Umbilical cord (tissue), 2 donors: ENCODE results near the gene KCNJ18. TPM values are rescaled to one million over a fixed set of nuclear protein-coding genes. Genes with fewer than 3 reads are reported as not detected.
"Not testable (repeated sequence)": the region's sequence is repeated elsewhere in the genome, so short reads cannot be mapped to it uniquely, and the experiment has no call there.

ENCODE experiments used
- DNase-seq: peaks from one replicate; pipeline ENCODE4 v3.0.0-alpha.2; 2015; ENCODE audit warnings: low spot score
- total RNA-seq: library from RNA; depleted of rRNA; stranded (reverse); fragments of >200 nt; gene quantifications from one replicate; pipeline ENCODE4 v1.2.3, GENCODE V29; 2014; ENCODE audit warnings: low replicate concordance; ENCODE audit not compliant: insufficient read depth

The KCNJ18 gene
- total RNA-seq, 1 donor from 2014 or later = not detected

DNA sequence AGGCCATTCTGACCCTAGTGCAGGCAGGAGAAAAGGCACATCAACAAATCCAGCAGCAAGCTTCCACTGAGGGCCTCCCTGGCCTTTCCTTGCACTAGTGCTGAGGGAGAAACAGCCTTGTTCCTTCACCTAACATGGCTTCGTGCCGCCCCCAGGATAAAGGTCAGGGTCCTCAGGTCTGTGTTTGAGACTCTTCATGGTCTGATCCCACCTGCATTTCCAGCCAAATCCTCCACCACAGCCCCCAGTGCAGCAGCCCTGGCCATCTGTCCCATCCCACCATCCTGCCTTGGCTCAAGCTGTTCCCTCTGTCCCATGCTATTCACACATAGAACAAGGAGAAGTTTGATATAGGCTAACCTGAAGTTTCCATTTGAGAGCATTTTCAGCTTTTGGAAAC is 20.9 kb upstream of the KCNJ18 start:
- DNase-seq = not testable (repeated sequence)

DNA sequence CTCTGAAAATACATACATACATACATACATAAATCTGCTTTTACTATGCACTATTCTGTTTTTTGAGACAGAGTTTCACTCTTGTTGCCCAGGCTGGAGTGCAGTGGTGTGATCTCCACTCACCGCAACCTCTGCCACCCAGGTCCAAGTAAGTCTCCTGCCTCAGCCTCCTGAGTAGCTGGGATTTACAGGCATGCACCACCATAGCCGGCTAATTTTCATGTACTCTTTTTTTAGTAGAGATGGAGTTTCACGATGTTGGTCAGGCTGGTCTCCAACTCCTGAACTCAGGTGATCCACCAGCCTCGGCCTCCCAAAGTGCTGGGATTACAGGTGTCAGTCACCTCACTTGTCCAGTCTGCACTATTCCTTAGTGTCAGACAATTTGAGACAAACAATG is 20.5 kb upstream of the KCNJ18 start:
- not testable (repeated sequence) for DNase-seq

DNA sequence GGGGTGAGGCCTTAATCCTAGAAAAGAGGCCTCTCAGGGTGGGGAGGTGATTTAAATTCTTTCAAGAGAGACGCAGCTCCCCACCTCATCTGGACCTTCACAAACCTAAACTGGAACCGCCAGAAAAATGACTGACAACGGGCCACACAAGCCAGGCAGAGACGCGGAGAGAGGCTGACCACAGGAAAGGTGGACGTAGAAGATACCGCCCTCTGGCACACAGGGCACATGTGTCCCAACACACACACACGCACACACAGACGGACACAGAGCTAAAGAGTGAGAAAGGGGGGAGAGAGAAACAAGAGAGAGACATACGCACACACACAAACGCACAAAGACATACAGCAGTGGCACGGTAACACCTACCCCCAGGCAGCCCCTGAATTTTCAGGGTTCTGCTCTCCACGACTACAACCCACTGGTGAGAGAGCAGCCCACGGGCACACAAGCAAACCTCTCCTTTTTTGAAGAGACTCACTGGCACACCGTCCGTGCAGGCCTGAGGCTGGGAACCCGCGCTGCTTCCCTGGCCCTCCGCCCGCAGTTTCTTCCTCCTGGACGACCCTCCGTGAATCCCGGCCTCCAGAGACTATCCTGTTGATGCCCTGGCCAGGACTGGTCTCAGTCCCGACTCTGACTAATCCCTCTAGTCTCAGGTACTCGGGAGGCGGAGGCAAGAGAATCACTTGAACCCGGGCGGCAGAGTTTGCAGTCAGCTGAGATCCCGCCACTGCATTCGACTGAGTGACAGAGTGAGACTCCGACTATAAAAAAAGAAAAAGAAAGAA is 18.7 kb upstream of the KCNJ18 start:
- not testable (repeated sequence) for DNase-seq

DNA sequence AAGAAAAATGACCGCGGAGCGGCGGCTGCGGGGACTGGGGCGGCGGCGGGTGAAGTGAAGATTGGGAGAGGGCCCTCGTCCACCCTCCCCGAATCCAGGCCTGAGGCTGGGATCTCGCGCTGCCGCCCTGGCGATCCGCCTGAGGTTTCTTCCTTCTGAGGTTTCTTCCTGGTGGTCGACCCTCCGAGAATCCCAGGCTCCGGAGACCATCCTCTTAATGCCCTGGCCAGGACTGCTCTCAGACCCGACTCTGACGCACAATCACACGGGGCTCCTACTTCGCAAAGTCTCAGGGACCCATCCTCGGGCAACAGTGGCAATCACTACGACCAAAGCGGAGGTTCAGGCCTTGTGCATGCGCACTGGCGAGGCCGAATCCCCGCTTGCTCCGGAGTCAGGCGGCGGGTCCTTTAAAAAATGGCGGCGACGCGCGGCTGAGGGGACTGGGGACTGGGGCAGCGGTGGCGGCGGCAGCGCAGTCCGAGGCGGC is 18.0 kb upstream of the KCNJ18 start:
- DNase-seq = no peak

DNA sequence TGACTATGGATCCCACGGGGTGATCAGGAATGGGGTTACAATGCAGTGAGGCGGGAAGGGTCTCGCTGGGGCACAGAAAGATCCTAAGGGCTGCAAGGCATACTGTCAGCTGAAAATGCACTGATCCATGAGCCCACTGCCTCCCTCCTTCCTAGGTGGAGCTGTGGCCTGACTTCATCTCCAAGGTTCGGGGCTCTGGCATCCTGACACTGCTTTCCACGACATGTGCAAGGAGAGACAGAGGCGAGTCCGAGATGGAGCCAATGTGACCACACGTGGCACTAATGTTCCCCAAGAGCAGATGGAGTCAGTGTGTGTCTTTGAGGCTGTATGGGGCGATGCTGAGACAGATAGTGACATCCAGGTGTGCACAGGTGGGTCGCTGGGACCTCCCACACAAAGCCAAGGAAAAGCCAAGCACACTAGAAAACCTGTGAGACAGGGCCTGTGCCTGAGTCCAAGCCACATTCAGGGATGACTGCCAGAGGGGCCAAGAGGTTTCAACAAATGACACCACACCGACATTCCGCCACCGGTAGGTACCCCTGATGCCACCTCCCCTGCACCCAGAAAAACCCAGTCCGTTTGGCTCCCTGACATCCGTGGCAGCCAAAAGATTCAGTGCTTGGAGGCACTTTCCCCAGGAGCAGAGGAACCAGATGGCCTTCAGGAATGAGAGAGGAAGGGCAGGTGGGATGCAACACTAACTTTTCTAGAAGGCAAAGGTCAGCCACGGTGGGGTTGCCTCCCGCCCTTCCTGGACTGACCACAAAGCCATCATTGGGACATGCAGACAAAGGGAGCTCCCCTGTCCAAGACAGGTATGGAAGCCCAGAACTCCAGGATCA is 17.2 kb upstream of the KCNJ18 start:
- not testable (repeated sequence) for DNase-seq

DNA sequence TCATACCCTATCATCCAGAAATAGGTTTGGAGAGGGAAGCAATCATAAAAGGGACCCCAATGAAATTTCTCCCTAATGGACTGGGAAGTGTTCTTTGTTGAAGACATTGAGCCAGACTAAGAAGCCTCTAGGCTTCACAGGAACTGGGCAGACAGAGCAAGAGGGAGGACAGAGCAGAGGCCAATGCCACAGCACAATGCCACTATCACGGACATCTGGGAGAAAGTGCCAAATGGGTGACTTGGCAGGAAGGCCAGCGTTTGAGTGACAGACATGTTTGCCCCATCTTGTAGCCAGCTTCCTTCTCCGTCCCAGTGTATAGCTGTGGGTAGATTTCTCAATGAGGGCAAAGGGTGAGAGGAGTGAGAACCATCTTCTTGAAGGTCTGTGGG is 16.6 kb upstream of the KCNJ18 start:
- not testable (repeated sequence) for DNase-seq

DNA sequence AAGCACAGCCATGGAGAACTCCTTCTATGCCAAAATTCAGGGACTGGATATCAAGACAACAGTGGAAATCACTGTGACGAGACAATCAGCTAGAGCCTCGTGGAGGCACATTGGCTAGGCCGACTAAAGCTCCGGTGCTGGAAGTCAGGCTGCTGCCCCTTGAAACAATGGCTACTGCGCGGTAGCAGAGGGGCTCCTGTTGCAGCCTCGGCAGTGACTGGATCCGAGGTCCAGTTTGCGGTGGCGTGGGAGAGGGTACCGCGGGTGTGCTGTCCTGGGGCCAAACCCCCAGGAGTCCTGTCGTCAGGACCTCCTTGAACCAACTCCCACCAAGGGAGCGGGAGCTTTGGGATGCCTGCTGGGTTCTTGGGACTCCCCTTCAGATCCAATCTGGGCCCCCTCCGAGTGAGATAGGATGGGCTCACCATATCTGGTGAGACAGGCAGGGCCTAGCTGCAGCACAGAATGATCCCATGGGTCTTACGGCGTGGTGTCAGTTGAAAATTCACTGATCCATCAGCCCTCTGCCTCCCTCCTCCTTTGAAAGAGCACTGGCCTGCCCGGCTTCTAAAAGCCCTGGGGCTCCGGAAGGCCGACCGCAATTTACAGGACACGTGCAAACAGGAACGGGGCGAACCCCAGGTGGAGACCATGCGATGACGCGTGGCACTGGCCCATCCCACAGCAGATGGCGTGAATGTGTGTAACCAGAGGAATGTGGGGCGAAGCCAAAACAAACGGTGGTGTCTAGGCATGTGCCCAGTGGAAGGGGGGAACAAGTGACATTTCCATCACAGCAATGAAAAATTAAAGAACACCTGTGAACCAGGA is 15.8 kb upstream of the KCNJ18 start:
- DNase-seq = no peak

DNA sequence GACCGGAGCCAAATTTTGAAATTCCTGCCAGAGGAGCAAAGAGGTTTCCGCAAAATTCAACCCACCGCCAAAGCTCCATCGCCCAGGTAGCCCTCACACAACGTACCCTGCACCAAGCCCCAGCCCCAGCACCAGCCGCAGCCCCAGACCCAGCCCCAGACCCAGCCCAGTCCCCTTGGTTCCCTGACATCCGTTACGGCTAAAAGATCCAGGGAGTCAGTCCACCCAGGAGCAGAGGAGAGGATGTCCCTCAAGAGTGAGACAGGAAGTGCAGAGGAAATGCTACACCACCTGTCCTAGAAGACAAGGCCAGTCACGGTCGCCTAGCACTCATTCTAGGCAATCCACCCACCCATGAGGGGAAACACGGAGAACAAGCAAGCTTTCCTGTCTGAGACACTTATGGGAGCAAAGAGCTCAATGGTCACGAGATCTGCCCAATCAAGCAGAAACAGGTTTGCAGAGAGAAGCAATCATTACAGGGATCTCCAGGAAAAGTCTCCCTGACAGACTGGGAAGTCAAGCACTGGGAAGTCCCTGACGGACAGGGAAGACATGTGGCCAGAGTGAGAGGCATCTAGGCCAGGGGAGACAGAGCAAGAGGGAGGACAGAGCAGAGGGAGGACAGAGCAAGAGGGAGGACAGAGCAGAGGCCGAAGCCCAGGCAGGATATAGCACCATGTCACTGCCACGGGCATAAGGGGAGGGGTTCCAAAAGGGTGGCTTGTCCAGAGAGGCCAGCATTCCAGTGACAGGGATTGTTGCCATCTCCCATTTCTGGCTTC is 15.0 kb upstream of the KCNJ18 start:
- DNase-seq = no peak

DNA sequence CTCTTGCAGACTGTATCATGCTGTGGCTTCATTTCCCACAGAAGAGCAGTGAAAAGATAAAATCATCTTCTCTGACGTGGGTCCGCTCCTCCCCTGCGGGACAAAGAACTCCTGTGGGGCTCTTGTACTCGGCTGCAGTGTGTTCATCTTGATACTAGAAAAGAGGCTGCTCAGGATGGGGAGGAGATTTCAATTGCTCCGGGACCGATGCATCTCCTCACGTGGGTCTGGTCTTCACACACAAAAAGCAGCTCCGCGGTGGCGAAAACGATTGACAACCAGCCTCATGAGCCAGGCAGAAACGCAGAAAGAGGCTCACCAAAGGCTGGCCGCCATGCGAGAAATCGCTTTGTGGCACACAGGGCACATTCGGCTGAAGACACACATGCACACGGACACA is 14.4 kb upstream of the KCNJ18 start:
- DNase-seq = no peak

DNA sequence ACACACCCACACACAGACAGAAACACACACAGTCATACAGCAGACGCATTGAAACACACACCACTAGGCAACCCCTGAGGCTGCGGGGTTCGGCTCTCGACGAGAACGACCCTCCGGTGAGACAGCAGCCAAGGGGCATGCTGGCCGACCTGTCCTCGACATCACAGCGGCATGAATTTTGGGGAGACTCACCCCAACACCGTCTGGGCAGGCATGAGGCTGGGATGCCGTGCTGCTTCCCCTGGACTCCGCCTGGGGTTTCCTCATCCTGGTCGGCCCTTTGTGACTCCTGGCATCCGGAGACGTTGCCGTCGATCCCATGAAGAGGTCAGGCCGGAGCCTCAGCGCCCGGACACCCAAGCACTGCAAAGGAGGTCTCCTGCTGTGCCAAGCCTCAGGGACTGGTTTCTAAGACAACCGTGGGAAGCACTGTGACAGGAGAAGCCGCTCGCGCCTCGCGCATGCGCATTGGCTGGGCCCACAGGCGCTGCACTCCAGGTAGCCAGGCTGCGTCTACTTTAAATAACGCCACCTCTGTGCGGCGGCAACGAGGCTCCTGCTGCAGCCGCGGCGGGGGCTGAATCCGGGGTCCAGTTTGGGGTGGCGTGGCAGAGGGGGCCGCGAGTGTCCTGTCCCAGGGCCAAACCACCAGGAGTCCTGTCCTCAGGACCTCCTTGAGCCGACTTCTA is 13.8 kb upstream of the KCNJ18 start:
- DNase-seq = no peak

DNA sequence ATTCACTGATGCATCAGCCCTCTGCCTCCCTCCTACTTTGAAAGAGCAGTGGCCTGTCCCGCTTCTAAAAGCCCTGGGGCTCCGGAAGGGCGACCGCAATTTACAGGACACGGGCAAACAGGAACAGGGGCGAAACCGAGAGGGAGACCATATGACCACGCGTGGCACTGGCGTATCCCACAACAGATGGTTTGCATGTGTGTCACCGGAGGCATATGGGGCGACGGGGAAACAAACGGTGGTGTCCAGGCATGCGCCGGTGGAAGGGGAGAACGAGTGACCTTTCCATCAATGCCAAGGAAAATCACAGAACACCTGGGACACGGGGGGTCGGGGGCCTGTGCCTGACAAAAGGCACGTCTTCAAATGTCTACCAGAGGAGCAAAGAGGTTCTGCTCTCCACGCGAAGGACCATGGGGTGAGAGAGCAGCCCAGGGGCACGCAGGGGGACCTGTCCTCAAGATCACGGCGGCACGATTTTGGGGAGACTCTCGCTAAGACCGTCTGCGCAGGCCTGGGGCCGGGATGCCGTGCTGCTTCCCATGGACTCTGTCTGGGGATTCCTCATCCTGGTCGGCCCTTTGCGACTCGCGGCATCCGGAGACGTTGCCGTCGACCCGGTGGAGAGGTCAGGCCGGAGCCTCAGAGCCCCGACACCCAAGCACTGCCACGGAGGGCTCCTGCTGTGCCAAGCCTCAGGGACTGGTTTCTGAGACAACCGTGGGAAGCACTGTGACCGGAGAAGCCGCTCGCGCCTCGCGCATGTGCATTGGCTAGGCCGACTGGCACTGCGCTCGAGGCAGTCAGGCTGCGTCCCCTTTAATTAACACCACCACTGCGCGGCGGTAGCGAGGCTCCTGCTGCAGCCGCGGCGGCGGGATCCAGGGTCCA is 12.8 kb upstream of the KCNJ18 start:
- DNase-seq = no peak

DNA sequence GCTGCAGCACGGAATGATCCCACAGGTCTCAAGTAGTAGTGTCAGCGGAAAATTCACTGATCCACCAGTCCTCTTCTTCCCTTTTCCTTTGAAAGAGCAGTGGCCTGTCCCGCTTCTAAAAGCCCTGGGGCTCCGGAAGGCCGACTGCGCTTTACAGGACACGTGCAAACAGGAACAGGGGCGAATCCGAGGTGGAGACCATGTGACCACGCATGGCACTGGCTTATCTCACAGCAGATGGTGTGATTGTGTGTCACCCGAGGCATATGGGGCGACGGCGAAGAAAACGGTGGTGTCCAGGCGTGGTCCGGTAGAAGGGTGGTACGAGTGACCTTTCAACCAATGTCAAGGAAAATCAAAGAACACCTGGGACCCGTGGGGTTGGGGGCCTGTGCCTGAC is 12.0 kb upstream of the KCNJ18 start:
- DNase-seq = no peak

DNA sequence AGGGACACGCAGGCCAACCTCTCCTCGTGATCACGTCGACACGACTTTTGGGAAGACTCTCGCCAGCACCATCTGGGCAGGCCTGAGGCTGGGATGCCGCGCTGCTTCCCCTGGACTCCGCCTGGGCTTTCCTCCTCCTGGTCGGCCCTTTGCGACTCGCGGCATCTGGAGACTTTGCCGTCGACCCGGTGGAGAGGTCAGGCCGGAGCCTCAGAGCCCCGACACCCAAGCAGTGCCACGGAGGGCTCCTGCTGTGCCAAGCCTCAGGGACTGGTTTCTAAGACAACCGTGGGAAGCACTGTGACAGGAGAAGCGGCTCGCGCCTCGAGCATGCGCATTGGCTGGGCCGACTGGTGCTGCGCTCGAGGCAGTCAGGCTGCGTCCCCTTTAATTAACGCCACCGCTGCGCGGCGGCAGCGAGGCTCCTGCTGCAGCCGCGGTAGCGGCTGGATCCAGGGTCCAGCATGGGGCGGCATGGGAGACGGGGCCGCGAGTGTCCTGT is 11.4 kb upstream of the KCNJ18 start:
- not testable (repeated sequence) for DNase-seq

DNA sequence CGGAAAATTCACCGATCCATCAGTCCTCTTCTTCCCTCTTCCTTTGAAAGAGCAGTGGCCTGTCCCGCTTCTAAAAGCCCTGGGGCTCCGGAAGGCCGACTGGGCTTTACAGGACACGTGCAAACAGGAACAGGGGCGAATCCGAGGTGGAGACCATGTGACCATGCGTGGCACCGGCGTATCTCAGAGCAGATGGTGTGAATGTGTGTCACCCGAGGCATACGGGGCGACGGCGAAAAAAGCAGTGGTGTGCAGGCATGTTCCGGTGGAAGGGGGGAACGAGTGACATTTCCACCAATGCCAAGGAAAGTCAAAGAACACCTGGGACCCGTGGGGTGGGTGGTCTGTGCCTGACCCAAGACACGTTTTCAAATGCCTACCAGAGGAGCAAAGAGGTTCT is 10.7 kb upstream of the KCNJ18 start:
- DNase-seq = not testable (repeated sequence)

DNA sequence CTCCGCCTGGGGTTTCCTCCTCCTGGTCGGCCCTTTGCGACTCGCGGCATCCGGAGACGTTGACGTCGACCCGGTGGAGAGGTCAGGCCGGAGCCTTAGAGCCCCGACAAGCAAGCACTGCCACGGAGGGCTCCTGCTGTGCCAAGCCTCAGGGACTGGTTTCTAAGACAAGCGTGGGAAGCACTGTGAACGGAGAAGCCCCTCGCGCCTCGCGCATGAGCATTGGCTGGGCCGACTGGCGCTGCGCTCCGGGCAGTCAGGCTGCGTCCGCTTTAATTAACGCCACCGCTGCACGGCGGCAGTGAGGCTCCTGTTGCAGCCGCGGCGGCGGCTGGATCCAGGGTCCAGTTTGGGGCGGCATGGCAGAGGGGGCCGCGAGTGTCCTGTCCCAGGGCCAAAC is 10.2 kb upstream of the KCNJ18 start:
- not testable (repeated sequence) for DNase-seq

DNA sequence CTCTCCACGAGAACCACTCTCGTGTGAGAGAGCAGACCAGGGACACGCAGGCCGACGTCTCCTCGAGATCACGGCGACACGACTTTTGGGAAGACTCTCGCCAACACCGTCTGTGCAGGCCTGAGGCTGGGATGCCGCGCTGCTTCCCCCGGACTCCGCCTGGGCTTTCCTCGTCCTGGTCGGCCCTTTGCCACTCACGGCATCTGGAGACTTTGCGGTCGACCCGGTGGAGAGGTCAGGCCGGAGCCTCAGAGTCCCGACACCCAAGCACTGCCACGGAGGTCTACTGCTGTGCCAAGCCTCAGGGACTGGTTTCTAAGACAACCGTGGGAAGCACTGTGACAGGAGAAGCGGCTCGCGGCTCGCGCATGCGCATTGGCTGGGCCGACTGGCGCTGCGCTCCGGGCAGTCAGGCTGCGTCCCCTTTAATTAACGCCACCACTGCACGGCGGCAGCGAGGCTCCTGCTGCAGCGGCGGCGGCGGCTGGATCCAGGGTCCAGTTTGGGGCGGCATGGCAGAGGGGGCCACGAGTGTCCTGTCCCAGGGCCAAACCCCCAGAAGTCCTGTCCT is 9.1 kb upstream of the KCNJ18 start:
- DNase-seq = not testable (repeated sequence)

DNA sequence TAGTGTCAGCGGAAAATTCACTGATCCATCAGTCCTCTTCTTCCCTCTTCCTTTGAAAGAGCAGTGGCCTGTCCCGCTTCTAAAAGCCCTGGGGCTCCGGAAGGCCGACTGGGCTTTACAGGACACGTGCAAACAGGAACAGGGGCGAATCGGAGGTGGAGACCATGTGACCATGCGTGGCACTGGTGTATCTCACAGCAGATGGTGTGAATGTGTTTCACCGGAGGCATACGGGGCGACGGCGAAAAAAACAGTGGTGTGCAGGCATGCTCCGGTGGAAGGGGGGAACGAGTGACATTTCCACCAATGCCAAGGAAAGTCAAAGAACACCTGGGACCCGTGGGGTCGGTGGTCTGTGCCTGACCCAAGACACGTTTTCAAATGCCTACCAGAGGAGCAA is 8.4 kb upstream of the KCNJ18 start:
- DNase-seq = not testable (repeated sequence)

DNA sequence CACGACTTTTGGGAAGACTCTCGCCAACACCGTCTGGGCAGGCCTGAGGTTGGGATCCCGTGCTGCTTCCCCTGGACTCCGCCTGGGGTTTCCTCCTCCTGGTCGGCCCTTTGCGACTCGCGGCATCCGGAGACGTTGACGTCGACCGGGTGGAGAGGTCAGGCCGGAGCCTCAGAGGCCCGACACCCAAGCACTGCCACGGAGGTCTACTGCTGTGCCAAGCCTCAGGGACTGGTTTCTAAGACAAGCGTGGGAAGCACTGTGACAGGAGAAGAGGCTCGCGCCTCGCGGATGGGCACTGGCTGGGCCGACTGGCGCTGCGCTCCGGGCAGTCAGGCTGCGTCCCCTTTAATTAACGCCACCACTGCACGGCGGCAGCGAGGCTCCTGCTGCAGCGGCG is 7.9 kb upstream of the KCNJ18 start:
- DNase-seq = not testable (repeated sequence)
